IMR-90 (cell line): ENCODE results near the gene TP53AIP1. TPM values are rescaled to one million over a fixed set of nuclear protein-coding genes. Genes with fewer than 3 reads are reported as not detected.

ENCODE experiments used
- ATAC-seq: fragments of 200-7000 bp; cut with Tn5 transposase; 2 replicates; pipeline ENCODE4 v1.9.1; 2020; ENCODE audit warnings: low read depth, mild to moderate bottlenecking, moderate library complexity
- BruUV-seq: library from RNA; stranded (reverse); fragments of 400-500 nt; replicated peaks from 2 replicates; lab custom pipeline; 2021; lab: Mats Ljungman, UMichigan
- CTCF ChIA-PET: fragments of 300-600 bp; formaldehyde crosslinking; extraction: SDS; loops from one replicate; lab custom pipeline; 2021; ENCODE audit warnings: antibody characterized with exemption; lab: Yijun Ruan, JAX
- POLR2A ChIA-PET: fragments of 300-600 bp; sonication (Branson Sonifier 250); formaldehyde crosslinking; loops from one replicate; lab custom pipeline; 2022; ENCODE audit warnings: antibody characterized with exemption; ENCODE audit not compliant: unreplicated experiment; lab: Charles Lee
- DNase-seq: peaks from one replicate; pipeline ENCODE4 v3.0.0; 2013
- H2AFZ ChIP-seq: replicated peaks from 2 replicates; pipeline ENCODE3; 2013; ENCODE audit warnings: low read length, mild to moderate bottlenecking; ENCODE audit not compliant: poor library complexity
- H2AK5ac ChIP-seq: 2 replicates; pipeline ENCODE4 v1.6.1; 2013; ENCODE audit warnings: low read depth, low read length, inconsistent platforms
- H2AK9ac ChIP-seq: replicated peaks from 2 replicates; pipeline ENCODE3; 2013; ENCODE audit warnings: mild to moderate bottlenecking, low read depth, low read length, moderate library complexity; ENCODE audit not compliant: poor library complexity
- H2BK120ac ChIP-seq: 2 replicates; pipeline ENCODE4 v1.6.1; 2013; ENCODE audit warnings: low read depth, low read length, inconsistent platforms
- H2BK15ac ChIP-seq: 3 replicates; pipeline ENCODE4 v1.6.1; 2013; ENCODE audit warnings: low read depth, low read length, inconsistent platforms
- H2BK20ac ChIP-seq: 2 replicates; pipeline ENCODE4 v1.6.1; 2013; ENCODE audit warnings: low read depth, mild to moderate bottlenecking, inconsistent platforms, low read length, moderate library complexity
- H2BK5ac ChIP-seq: 2 replicates; pipeline ENCODE4 v1.6.1; 2013; ENCODE audit warnings: mild to moderate bottlenecking, low read depth, low read length, inconsistent platforms; ENCODE audit not compliant: poor library complexity, severe bottlenecking
- H3K14ac ChIP-seq: replicated peaks from 2 replicates; pipeline ENCODE4 v1.6.1; 2013; ENCODE audit warnings: low read depth, low read length, inconsistent platforms
- H3K18ac ChIP-seq: 2 replicates; pipeline ENCODE4 v1.6.1; 2013; ENCODE audit warnings: low read depth, low read length, control low read depth
- H3K23ac ChIP-seq: 2 replicates; pipeline ENCODE4 v1.6.1; 2013; ENCODE audit warnings: low read depth, low read length, inconsistent platforms
- H3K27ac ChIP-seq: 2 replicates; pipeline ENCODE4 v1.5.1; 2013; ENCODE audit warnings: mild to moderate bottlenecking, control low read depth, low read length; ENCODE audit not compliant: insufficient read depth
- H3K27me3 ChIP-seq: 2 replicates; pipeline ENCODE4 v1.6.1; 2013; ENCODE audit warnings: low read length; ENCODE audit not compliant: control insufficient read depth, insufficient read depth
- H3K36me3 ChIP-seq: 2 replicates; pipeline ENCODE4 v1.6.1; 2013; ENCODE audit warnings: low read length, mixed read lengths; ENCODE audit not compliant: control insufficient read depth, insufficient read depth
- H3K4ac ChIP-seq: 2 replicates; pipeline ENCODE4 v1.6.1; 2013; ENCODE audit warnings: low read depth, low read length, inconsistent platforms
- H3K4me1 ChIP-seq: 2 replicates; pipeline ENCODE4 v1.6.1; 2013; ENCODE audit warnings: low read length, mixed read lengths; ENCODE audit not compliant: control insufficient read depth, insufficient read depth
- H3K4me2 ChIP-seq: 2 replicates; pipeline ENCODE4 v1.6.1; 2013; ENCODE audit warnings: low read depth, mild to moderate bottlenecking, control low read depth, low read length, moderate library complexity
- H3K4me3 ChIP-seq: 2 replicates; pipeline ENCODE4 v1.5.1; 2013; ENCODE audit warnings: low read depth, mild to moderate bottlenecking, control low read depth, low read length, moderate library complexity; ENCODE audit not compliant: insufficient read depth
- H3K56ac ChIP-seq: 2 replicates; pipeline ENCODE4 v1.6.1; 2013; ENCODE audit warnings: low read length, inconsistent platforms; ENCODE audit not compliant: insufficient read depth; ENCODE audit errors: extremely low read depth
- H3K79me1 ChIP-seq, 2 experiments: 2 replicates each; pipeline ENCODE4 v1.6.1; 2013; ENCODE audit warnings: low read length in 2 of 2, inconsistent platforms in 1 of 2, low read depth in 1 of 2
- H3K9ac ChIP-seq: 2 replicates; pipeline ENCODE4 v1.6.1; 2013; ENCODE audit warnings: low read depth, low read length, control low read depth
- H3K9me1 ChIP-seq: 2 replicates; pipeline ENCODE4 v1.6.1; 2013; ENCODE audit warnings: low read length, inconsistent platforms; ENCODE audit not compliant: insufficient read depth
- H3K9me3 ChIP-seq: 2 replicates; pipeline ENCODE4 v1.6.1; 2013; ENCODE audit warnings: low read length; ENCODE audit not compliant: control insufficient read depth, insufficient read depth
- H4K20me1 ChIP-seq: 2 replicates; pipeline ENCODE4 v1.6.1; 2013; ENCODE audit warnings: low read length, inconsistent platforms; ENCODE audit not compliant: insufficient read depth
- H4K5ac ChIP-seq: 2 replicates; pipeline ENCODE4 v1.6.1; 2013; ENCODE audit warnings: mild to moderate bottlenecking, low read depth, low read length, control low read depth
- H4K8ac ChIP-seq, 2 experiments: 2 replicates each; pipeline ENCODE4 v1.6.1; 2013; ENCODE audit warnings: low read depth in 2 of 2, low read length in 2 of 2, control low read depth in 1 of 2, inconsistent platforms in 1 of 2
- H4K91ac ChIP-seq: 2 replicates; pipeline ENCODE4 v1.6.1; 2013; ENCODE audit warnings: low read depth, low read length, inconsistent platforms; ENCODE audit not compliant: insufficient read depth
- CHD1 ChIP-seq: IDR thresholded peaks from 2 replicates; pipeline ENCODE4 v1.6.1; 2012; ENCODE audit warnings: low read depth, low read length, improper control_type of control experiment
- MAFK ChIP-seq: IDR thresholded peaks from 2 replicates; pipeline ENCODE4 v1.6.1; 2012; ENCODE audit warnings: low read depth, low read length, improper control_type of control experiment
- whole genome bisulfite sequencing, 2 experiments: methylation state at CpG; one replicate each; pipeline versions ENCODE4 v1.1.5 to v1.1.7; 2013; ENCODE audit warnings: missing lambda C conversion rate in 2 of 2; ENCODE audit not compliant: insufficient read length in 1 of 2; ENCODE audit errors: extremely low coverage in 2 of 2; 5-methylcytosine and 5-hydroxymethylcytosine counted together
- dilution Hi-C: fragments of 300-500 bp; cut with HindIII; formaldehyde crosslinking; loops from one replicate; pipeline ENCODE4 v1.14.3; 2018; ENCODE audit warnings: low sequenced_read_pairs; ENCODE audit not compliant: unreplicated experiment
- in situ Hi-C: fragments of 300-500 bp; cut with MboI; formaldehyde crosslinking; loops from 3 replicates; pipeline ENCODE4 v1.14.3; 2019; ENCODE audit warnings: low sequenced_read_pairs, inconsistent platforms, mixed read lengths
- intact Hi-C: fragments of 100-400 bp; cut with micrococcal nuclease; formaldehyde crosslinking; loops from 2 replicates; pipeline ENCODE4 v1.10.0; 2022
- polyA plus RNA-seq, 3 experiments: library from polyadenylated mRNA; depleted of rRNA; stranded (reverse); fragments of >200 nt; gene quantifications; 2 replicates each; pipeline ENCODE4 v1.2.3, GENCODE V29; 2012; ENCODE audit warnings: low replicate concordance in 1 of 3
- total RNA-seq: library from RNA; depleted of rRNA; stranded (reverse); fragments of >200 nt; gene quantifications from 2 replicates; pipeline ENCODE4 v1.2.3, GENCODE V29; 2012

Gene TP53AIP1
- total and polyA plus RNA-seq, 2 of the 4 experiments (the other 2 are of a cell fraction), result not detected

- Histone ChIP-seq H2AK5ac (no peak overlapping the region), H4K91ac (no peak overlapping the region), H3K56ac (no peak overlapping the region), H3K9me3 (no peaks in the 10 kb centered on the region), H2BK120ac (no peak overlapping the region), H3K27me3 (peaks cover 63% of the 10 kb centered on the region), H4K8ac (no peak overlapping the region), H3K23ac (no peak overlapping the region), H3K27ac (no peak overlapping the region), H3K18ac (no peak overlapping the region), H3K4me1 (0 out of 2 replicates have a peak, but pooled peaks cover 1% of the 10 kb centered on the region), H3K9me1 (no peaks in the 10 kb centered on the region), H4K20me1 (no peaks in the 10 kb centered on the region), H3K14ac (no peak overlapping the region), H2BK5ac (no peak overlapping the region), H4K5ac (no peak overlapping the region), H3K79me1 (no peaks in the 10 kb centered on the region), H2BK20ac (no peak overlapping the region), H3K4me2 (no peak overlapping the region), H2BK15ac (no peak overlapping the region), H3K36me3 (no peaks in the 10 kb centered on the region), H3K4me3 (no peak overlapping the region), H2AK9ac (no peak overlapping the region), H2AFZ (no peak overlapping the region), H3K9ac (no peak overlapping the region), H3K4ac (no peak overlapping the region)
- intact Hi-C loops, result no loop called here
- no peak for ATAC-seq
- CTCF ChIA-PET, result interaction anchor here (0.8 to 3.5 kb wide), 2 partner anchors 18 to 67 kb away, joined by 3 to 18 read pairs; no protein-coding TSS in a partner anchor
- BruUV-seq, result no TSS peak
- 83% methylated on average over 3 of the region's 8 CpGs; no CpG with 5 or more reads in 1 of the 2 experiments for WGBS, 2 experiments
- dilution Hi-C loops, result no loop called here
- TF ChIP-seq MAFK, result no peak
- TF ChIP-seq CHD1, result no peak
- POLR2A ChIA-PET, result no interaction called here
- in situ Hi-C loops, result loop anchor here (5.0 kb wide), 2 partner anchors 63 to 443 kb away; no protein-coding TSS in a partner anchor
- DNase-seq, result no peak
Observed at GRCh38 chr11:128889657-128890213, 52.9 kb downstream of the TP53AIP1 start.
